Osteoblast (primary cell): Measurements from ENCODE around the gene CSNK1A1. TPM values are rescaled to one million over a fixed set of nuclear protein-coding genes. Genes with fewer than 3 reads are reported as not detected.

ENCODE experiments used
- DNase-seq: peaks from one replicate; pipeline ENCODE4 v3.0.0; 2011; ENCODE audit warnings: low spot score, mixed read lengths; ENCODE audit not compliant: insufficient read length; ENCODE audit errors: missing footprints
- H2AFZ ChIP-seq: 2 replicates; pipeline ENCODE4 v1.6.0; 2011; ENCODE audit warnings: mild to moderate bottlenecking, low read length
- H3K27ac ChIP-seq: 2 replicates; pipeline ENCODE4 v1.5.1; 2011; ENCODE audit warnings: mild to moderate bottlenecking, low read depth, low read length, moderate library complexity
- H3K27me3 ChIP-seq: 2 replicates; pipeline ENCODE4 v1.6.0; 2012; ENCODE audit warnings: mild to moderate bottlenecking, control low read depth, inconsistent platforms, low read length, moderate library complexity; ENCODE audit not compliant: insufficient read depth
- H3K36me3 ChIP-seq: 2 replicates; pipeline ENCODE4 v1.5.1; 2011; ENCODE audit warnings: mild to moderate bottlenecking, low read length, control low read depth, moderate library complexity; ENCODE audit not compliant: insufficient read depth
- H3K4me1 ChIP-seq: 2 replicates; pipeline ENCODE4 v1.5.1; 2011; ENCODE audit warnings: mild to moderate bottlenecking, low read length, control low read depth, moderate library complexity; ENCODE audit not compliant: insufficient read depth
- H3K4me2 ChIP-seq: 2 replicates; pipeline ENCODE4 v1.6.0; 2011; ENCODE audit warnings: mild to moderate bottlenecking, low read length; ENCODE audit not compliant: insufficient read depth
- H3K4me3 ChIP-seq: fragments of 200-600 bp; sonication (generic); 3 replicates; pipeline ENCODE4 v1.5.1; 2012; ENCODE audit warnings: mild to moderate bottlenecking, low read length, inconsistent platforms; ENCODE audit not compliant: insufficient read depth
- H3K79me2 ChIP-seq: 2 replicates; pipeline ENCODE4 v1.6.0; 2012; ENCODE audit warnings: mild to moderate bottlenecking, low read length, control low read depth, inconsistent platforms; ENCODE audit not compliant: insufficient read depth
- H3K9me3 ChIP-seq: 2 replicates; pipeline ENCODE4 v1.5.1; 2011; ENCODE audit warnings: low read depth, low read length, control low read depth
- H4K20me1 ChIP-seq: 2 replicates; pipeline ENCODE4 v1.6.0; 2012; ENCODE audit warnings: mild to moderate bottlenecking, low read length, control low read depth; ENCODE audit not compliant: insufficient read depth
- total RNA-seq: library from RNA; depleted of rRNA; stranded (reverse); fragments of >200 nt; gene quantifications from 2 replicates; pipeline ENCODE4 v1.2.3, GENCODE V29; 2012
- TF ChIP-seq, protein P1 (sequence below): IDR thresholded peaks from 2 replicates; pipeline ENCODE4 v1.5.1; 2011; ENCODE audit warnings: mild to moderate bottlenecking, low read depth, low read length, moderate library complexity; ENCODE audit errors: extremely low read depth

CSNK1A1 gene
- total RNA-seq, 1 donor, result 497 TPM

DNA sequence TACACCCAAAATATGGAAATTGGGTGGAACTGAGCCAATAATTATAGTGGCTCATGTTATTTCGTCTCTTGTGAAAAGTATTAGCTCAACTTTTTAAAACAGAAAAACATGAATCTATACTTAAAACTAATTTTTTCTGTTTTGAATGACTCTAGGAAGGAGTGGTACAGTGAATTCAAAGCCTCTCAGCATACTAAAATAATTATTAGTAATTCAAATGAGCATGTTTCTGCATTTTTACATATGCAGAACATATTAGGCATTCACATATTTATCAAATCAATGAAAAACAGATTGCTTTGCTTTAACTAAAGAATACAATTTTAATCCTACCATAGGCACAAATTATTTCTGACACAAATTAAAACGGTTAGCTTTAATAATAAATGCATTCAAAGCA, 54.3 kb downstream of the CSNK1A1 start:
- no peak overlapping the region for H3K4me3 ChIP-seq
- no peaks in the 10 kb centered on the region for H4K20me1 ChIP-seq
- no peak overlapping the region for H2AFZ ChIP-seq
- no peak overlapping the region for H3K4me2 ChIP-seq
- DNase-seq, result no peak
- H3K36me3 ChIP-seq, result peaks cover 69% of the 10 kb centered on the region
- no peaks in the 10 kb centered on the region for H3K9me3 ChIP-seq
- TF ChIP-seq, protein P1, sequence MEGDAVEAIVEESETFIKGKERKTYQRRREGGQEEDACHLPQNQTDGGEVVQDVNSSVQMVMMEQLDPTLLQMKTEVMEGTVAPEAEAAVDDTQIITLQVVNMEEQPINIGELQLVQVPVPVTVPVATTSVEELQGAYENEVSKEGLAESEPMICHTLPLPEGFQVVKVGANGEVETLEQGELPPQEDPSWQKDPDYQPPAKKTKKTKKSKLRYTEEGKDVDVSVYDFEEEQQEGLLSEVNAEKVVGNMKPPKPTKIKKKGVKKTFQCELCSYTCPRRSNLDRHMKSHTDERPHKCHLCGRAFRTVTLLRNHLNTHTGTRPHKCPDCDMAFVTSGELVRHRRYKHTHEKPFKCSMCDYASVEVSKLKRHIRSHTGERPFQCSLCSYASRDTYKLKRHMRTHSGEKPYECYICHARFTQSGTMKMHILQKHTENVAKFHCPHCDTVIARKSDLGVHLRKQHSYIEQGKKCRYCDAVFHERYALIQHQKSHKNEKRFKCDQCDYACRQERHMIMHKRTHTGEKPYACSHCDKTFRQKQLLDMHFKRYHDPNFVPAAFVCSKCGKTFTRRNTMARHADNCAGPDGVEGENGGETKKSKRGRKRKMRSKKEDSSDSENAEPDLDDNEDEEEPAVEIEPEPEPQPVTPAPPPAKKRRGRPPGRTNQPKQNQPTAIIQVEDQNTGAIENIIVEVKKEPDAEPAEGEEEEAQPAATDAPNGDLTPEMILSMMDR, result no peak
- peaks cover 10% of the 10 kb centered on the region for H3K79me2 ChIP-seq
- H3K27ac ChIP-seq, result peak overlapping the region; percentile 86
- no peaks in the 10 kb centered on the region for H3K27me3 ChIP-seq
- H3K4me1 ChIP-seq, result peaks cover 41% of the 10 kb centered on the region

DNA sequence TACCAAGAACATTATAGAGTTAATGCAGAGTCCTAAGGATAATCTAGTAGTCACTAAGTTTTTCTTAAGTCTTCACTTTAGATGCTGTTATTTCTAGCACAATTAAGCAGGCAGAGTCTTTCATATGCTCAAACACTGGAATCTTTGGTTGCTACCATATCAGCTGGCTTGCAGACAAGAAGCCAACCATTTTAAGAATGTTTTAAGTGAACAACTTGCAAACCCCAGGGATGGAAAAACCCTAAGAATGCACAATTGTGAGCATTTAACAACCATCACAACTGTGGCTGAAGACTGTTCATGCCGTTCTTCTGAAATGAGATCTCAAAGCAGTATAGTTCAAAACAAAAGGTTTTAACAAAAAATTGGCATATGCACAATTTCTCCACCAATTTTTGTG, 55.1 kb downstream of the CSNK1A1 start:
- Histone ChIP-seq H3K79me2 (peaks cover 10% of the 10 kb centered on the region), H3K27ac (peak overlapping the region; percentile 86), H4K20me1 (no peaks in the 10 kb centered on the region), H2AFZ (no peak overlapping the region), H3K4me3 (no peak overlapping the region), H3K4me2 (no peak overlapping the region), H3K27me3 (no peaks in the 10 kb centered on the region), H3K4me1 (peaks cover 34% of the 10 kb centered on the region), H3K36me3 (peaks cover 69% of the 10 kb centered on the region), H3K9me3 (no peaks in the 10 kb centered on the region)
- DNase-seq, result no peak
- TF ChIP-seq, protein P1, result no peak

DNA sequence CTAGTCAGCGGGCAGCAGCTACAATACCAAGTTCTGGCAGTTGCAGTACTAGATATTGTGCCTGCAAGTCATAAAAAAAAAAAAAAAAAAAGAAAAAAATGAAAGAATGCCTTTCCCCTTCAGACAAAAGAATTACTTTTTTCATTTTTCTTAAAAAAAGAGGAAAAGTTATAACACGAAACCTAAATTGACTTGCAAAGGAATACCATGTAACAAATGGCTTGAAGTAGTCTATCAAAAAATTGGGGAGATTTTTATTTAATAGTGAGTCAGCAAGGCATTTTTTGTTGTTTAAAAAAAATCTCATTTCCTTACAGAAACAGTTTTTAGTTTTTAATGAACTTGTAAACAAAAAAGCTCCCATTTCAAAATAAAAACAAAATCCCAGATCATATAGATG, 55.6 kb downstream of the CSNK1A1 start:
- no peak overlapping the region for H2AFZ ChIP-seq
- no peaks in the 10 kb centered on the region for H3K27me3 ChIP-seq
- H3K9me3 ChIP-seq, result no peaks in the 10 kb centered on the region
- H3K4me2 ChIP-seq, result no peak overlapping the region
- no peak overlapping the region for H3K27ac ChIP-seq
- H3K4me1 ChIP-seq, result peaks cover 29% of the 10 kb centered on the region
- TF ChIP-seq, protein P1, result no peak
- H3K36me3 ChIP-seq, result peaks cover 66% of the 10 kb centered on the region
- DNase-seq, result no peak
- no peak overlapping the region for H3K4me3 ChIP-seq
- H3K79me2 ChIP-seq, result peaks cover 7% of the 10 kb centered on the region
- H4K20me1 ChIP-seq, result no peaks in the 10 kb centered on the region

DNA sequence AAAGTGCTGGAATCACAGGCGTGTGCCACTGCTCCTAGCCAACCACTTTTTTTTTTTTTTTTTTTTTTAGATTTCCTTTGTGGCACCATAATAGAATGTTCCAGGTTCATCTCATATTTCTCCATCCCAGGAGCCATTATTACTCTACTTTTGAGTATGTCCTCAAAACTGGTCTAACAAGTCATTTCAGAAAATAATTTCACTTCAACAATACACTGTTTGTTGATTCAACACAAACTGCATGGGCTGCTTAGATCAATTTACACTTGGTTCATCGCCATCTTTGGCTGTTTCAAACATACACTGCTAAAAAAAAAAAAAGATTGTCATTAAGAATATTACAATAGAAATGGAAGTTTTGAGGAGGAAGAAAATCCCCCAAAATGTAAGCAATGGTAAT, 57.9 kb downstream of the CSNK1A1 start:
- TF ChIP-seq, protein P1, result no peak
- H3K27me3 ChIP-seq, result no peaks in the 10 kb centered on the region
- no peaks in the 10 kb centered on the region for H4K20me1 ChIP-seq
- no peak overlapping the region for H3K27ac ChIP-seq
- no peak overlapping the region for H3K4me3 ChIP-seq
- peaks cover 37% of the 10 kb centered on the region for H3K4me1 ChIP-seq
- no peaks in the 10 kb centered on the region for H3K79me2 ChIP-seq
- H2AFZ ChIP-seq, result no peak overlapping the region
- H3K4me2 ChIP-seq, result no peak overlapping the region
- H3K9me3 ChIP-seq, result no peaks in the 10 kb centered on the region
- no peak for DNase-seq
- peaks cover 46% of the 10 kb centered on the region for H3K36me3 ChIP-seq
